Measurements from ENCODE around the gene CTNNA1.
"Not testable (repeated sequence)": the region's sequence is repeated elsewhere in the genome, so short reads cannot be mapped to it uniquely, and the experiment has no call there.

Gene CTNNA1

DNA sequence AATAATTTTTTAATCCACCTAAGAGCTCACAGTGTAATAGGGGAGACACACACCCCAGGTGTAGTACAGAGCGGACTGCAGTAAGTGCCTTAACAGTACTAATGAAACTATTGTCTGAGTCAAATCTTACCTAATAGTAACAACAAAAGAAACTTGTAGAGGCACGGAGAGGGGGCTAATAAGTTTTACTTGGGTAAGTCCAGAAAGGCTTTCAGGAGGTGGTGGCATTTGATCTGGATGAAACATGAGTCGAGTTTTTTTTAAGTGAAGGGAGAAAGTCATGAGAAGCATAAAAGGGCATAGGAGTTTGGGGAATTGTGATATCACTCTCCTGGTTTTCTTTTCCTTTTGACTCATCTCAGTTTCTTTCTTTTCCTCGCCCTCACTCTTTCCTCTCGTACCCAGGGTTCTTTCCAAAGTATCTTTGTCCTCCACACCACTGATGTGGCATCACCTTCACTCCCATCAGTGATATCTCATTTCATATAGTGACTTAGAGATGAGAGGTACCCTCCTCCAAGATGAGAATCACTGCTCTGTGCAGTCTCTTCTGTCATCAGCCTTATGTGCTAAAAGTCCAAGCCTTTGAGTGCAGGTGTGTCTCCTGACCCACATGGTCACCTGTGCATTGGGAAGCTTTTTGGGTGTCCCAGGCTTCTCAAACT, 2.0 kb downstream of the CTNNA1 start:
- Histone ChIP-seq H3K4me3 (ENCODE audit: low read length) (no peak overlapping the region), H3K27ac (ENCODE audit: low read length) (no peak overlapping the region), H3K36me3 (ENCODE audit: control insufficient read depth, insufficient read depth, low read length) (peaks cover 9% of the 10 kb centered on the region; the same call in 1 of the 2 replicates), H3K4me1 (ENCODE audit: control insufficient read depth, insufficient read depth, low read length) (0 out of 2 replicates have a peak, but pooled peaks cover 3% of the 10 kb centered on the region), H3K27me3 (ENCODE audit: control insufficient read depth, insufficient read depth, low read length) (no peaks in the 10 kb centered on the region), H3K9me3 (ENCODE audit: control insufficient read depth, insufficient read depth, low read length) (no peaks in the 10 kb centered on the region)
- DNase-seq (ENCODE audit: low read depth, low spot score), result no peak
- WGBS (ENCODE audit: insufficient coverage, insufficient read length), result no CpG with 5 or more reads among the region's 5 CpGs

DNA sequence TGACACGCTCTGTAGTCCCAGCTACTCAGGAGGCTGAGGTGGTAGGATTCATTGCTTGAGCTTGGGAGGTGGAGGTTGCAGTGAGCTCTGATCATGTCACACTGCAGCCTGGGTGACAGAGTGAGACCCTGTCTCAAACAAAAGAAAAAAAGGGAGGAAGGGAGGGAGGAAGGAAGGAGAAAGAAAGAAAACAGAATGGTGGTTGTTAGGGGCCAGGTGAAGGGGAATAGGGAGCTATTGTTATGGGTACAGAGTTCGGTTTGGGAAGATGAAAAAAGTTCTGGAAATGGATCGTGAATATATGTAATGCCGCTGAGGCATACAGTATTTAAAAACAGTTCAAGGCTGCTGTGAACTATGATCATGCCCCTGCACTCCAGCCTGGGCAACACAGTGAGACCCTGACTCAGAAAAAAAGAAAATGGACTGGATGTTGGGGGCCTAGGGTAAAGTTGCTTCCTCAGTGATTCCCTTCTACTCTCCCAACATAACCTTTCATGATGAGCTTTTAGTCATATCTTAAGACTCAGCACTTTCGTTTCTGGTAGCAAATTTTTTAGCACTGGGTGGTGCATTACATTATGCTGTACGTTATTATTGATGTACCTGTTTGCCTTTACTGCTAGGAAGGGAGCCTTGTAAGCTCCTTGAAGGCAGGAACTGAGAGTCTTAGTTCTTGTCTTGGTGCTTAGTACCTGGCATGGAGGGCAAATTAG, 4.0 kb downstream of the CTNNA1 start:
- no peak overlapping the region for H3K27ac ChIP-seq (ENCODE audit: low read length)
- H3K9me3 ChIP-seq (ENCODE audit: control insufficient read depth, insufficient read depth, low read length), result no peaks in the 10 kb centered on the region
- DNase-seq (ENCODE audit: low read depth, low spot score), result no peak
- no peaks in the 10 kb centered on the region for H3K4me1 ChIP-seq (ENCODE audit: control insufficient read depth, insufficient read depth, low read length)
- WGBS (ENCODE audit: insufficient coverage, insufficient read length), result 100% methylated on average over 2 of the region's 6 CpGs
- H3K4me3 ChIP-seq (ENCODE audit: low read length), result no peak overlapping the region
- H3K36me3 ChIP-seq (ENCODE audit: control insufficient read depth, insufficient read depth, low read length), result peaks cover 9% of the 10 kb centered on the region; the same call in 1 of the 2 replicates
- H3K27me3 ChIP-seq (ENCODE audit: control insufficient read depth, insufficient read depth, low read length), result no peaks in the 10 kb centered on the region

DNA sequence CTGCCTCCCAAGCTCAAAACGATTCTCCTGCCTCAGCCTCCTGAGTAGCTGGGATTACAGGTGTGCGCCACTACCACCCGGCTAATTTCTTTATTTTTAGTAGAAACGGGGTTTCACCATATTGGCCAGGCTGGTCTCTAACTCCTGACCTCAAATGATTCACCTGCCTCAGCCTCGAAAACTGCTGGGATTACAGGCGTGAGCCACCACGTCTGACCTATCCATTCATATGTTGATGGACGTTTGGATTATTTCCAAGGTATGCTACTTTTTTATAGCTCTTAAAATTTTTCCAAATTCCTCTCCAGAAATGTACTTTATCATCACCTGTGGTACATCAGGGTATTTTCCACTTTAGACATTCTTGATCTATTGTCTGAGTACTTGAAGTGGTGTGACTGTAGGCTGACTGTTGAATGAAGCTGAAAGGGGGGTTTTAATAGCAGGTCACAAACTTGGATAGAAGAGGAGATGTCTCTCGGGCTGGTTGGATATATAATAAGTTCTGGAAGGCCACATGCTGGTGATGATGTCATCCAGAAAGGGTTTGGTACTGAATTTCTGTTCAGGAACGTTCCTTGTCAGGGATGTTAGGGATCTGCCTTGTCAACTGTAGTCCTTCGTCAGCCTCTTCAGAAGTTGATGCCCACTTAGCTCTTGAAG, 7.4 kb downstream of the CTNNA1 start:
- Histone ChIP-seq H3K4me3 (ENCODE audit: low read length) (no peak overlapping the region), H3K36me3 (ENCODE audit: control insufficient read depth, insufficient read depth, low read length) (peaks cover 6% of the 10 kb centered on the region; the same call in 1 of the 2 replicates), H3K27ac (ENCODE audit: low read length) (no peak overlapping the region), H3K4me1 (ENCODE audit: control insufficient read depth, insufficient read depth, low read length) (no peaks in the 10 kb centered on the region), H3K27me3 (ENCODE audit: control insufficient read depth, insufficient read depth, low read length) (no peaks in the 10 kb centered on the region), H3K9me3 (ENCODE audit: control insufficient read depth, insufficient read depth, low read length) (no peaks in the 10 kb centered on the region)
- DNase-seq (ENCODE audit: low read depth, low spot score), result no peak
- no CpG with 5 or more reads among the region's 11 CpGs for WGBS (ENCODE audit: insufficient coverage, insufficient read length)

DNA sequence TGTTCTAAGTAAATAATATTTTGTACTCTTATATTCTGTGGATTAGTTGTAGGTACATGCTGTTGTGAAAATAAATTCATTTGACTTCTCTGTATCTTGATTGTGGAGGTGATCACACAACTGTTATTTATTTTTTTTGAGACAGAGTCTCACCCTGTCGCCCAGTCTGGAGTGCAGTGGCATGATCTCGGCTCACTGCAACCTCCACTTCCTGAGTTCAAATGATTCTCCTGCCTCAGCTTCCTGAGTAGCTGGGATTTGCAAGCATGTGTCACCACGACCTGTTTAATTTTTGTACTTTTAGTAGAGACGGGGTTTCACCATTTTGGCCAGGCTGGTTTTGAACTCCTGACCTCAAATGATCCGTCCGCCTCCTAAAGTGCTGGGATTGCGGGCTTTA, 7.9 kb downstream of the CTNNA1 start:
- not testable (repeated sequence) for DNase-seq (ENCODE audit: low read depth, low spot score); H3K4me3 ChIP-seq (ENCODE audit: low read length); H3K27me3 ChIP-seq (ENCODE audit: control insufficient read depth, insufficient read depth, low read length); H3K36me3 ChIP-seq (ENCODE audit: control insufficient read depth, insufficient read depth, low read length); H3K9me3 ChIP-seq (ENCODE audit: control insufficient read depth, insufficient read depth, low read length); H3K27ac ChIP-seq (ENCODE audit: low read length); H3K4me1 ChIP-seq (ENCODE audit: control insufficient read depth, insufficient read depth, low read length)
- no CpG with 5 or more reads among the region's 7 CpGs for WGBS (ENCODE audit: insufficient coverage, insufficient read length)

DNA sequence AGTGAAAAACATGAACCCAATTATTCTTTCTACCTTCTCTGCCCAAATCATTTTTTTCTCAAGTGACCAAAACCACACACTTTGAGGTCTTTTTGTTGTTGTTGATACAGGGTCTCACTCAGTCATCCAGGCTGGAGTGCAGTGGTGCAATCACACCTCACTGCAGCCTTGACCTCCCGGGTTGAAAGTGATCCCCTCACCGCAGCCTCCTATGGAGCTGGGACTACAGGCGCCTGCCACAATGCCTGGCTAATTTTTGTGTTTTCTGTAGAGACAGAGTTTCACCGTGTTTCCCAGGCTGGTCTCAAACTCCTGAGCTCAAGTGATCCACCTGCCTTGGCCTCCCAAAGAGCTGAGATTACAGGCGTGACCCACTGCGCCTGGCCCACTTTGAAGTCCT, 8.4 kb downstream of the CTNNA1 start:
- not testable (repeated sequence) for H3K4me3 ChIP-seq (ENCODE audit: low read length); H3K9me3 ChIP-seq (ENCODE audit: control insufficient read depth, insufficient read depth, low read length); H3K27ac ChIP-seq (ENCODE audit: low read length); H3K27me3 ChIP-seq (ENCODE audit: control insufficient read depth, insufficient read depth, low read length); H3K4me1 ChIP-seq (ENCODE audit: control insufficient read depth, insufficient read depth, low read length); H3K36me3 ChIP-seq (ENCODE audit: control insufficient read depth, insufficient read depth, low read length); DNase-seq (ENCODE audit: low read depth, low spot score)
- no CpG with 5 or more reads among the region's 6 CpGs for WGBS (ENCODE audit: insufficient coverage, insufficient read length)

DNA sequence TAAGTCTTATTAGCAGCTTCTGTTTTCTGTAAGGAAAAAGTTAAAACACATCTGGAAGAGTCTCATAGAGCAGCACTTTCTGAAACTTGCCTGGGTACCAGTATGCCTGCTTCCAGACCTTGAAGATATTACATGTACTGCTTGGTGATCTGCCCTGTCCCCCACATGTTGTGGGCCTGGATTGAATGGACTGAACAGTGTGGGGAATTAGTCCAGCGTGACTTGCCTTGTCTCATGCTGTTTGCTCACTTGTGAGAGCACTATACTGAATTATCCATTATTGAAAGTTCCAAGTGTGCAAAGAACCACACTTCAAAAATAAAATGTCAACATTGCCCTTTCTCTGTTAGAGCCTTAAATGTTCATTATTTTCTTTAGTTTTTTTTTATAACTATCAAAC, 8.9 kb downstream of the CTNNA1 start:
- no peak overlapping the region for H3K27ac ChIP-seq (ENCODE audit: low read length)
- peaks cover 2% of the 10 kb centered on the region; the same call in 1 of the 2 replicates for H3K4me1 ChIP-seq (ENCODE audit: control insufficient read depth, insufficient read depth, low read length)
- no peak for DNase-seq (ENCODE audit: low read depth, low spot score)
- no peaks in the 10 kb centered on the region for H3K27me3 ChIP-seq (ENCODE audit: control insufficient read depth, insufficient read depth, low read length)
- no peaks in the 10 kb centered on the region for H3K9me3 ChIP-seq (ENCODE audit: control insufficient read depth, insufficient read depth, low read length)
- no CpG with 5 or more reads among the region's 1 CpG for WGBS (ENCODE audit: insufficient coverage, insufficient read length)
- peaks cover 4% of the 10 kb centered on the region; the same call in 1 of the 2 replicates for H3K36me3 ChIP-seq (ENCODE audit: control insufficient read depth, insufficient read depth, low read length)
- H3K4me3 ChIP-seq (ENCODE audit: low read length), result no peak overlapping the region

DNA sequence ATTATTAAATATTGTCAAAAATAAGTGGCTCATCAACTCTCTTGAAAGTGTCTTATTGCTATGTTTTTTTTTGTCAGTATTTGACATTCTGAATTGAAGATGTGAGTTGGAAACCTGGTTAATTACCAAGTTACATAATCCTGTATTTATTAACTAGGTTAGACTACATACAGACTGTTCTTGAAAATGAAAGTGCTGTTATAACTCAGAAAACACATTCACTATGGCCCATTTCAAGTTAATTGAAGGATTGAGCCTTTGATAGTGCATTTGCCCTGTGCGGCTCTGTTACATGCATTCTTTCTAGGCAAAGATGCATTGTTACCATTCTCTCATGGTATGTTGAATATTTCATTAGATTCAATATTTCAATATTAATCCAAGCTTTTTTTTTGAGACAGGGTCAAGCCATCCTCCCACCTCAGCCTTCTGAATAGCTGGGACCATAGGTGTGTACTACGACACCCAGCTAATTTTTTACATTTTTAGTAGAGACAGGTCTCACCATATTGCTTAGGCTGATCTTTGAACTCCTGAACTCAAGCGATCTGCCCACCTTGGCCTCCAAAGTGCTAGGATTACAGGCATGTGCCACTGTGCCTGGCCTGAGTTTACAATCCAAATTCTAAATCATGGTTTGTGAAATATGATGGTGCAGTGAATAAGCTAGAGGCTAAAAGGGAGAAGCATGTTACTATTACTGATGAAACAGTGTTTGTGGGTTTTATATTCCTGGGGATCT, 10.0 kb downstream of the CTNNA1 start:
- no peak overlapping the region for H3K27ac ChIP-seq (ENCODE audit: low read length)
- H3K27me3 ChIP-seq (ENCODE audit: control insufficient read depth, insufficient read depth, low read length), result no peaks in the 10 kb centered on the region
- no peaks in the 10 kb centered on the region for H3K9me3 ChIP-seq (ENCODE audit: control insufficient read depth, insufficient read depth, low read length)
- WGBS (ENCODE audit: insufficient coverage, insufficient read length), result no CpG with 5 or more reads among the region's 3 CpGs
- peaks cover 2% of the 10 kb centered on the region; the same call in 1 of the 2 replicates for H3K4me1 ChIP-seq (ENCODE audit: control insufficient read depth, insufficient read depth, low read length)
- no peak for DNase-seq (ENCODE audit: low read depth, low spot score)
- no peaks in the 10 kb centered on the region; the same call in 1 of the 2 replicates for H3K36me3 ChIP-seq (ENCODE audit: control insufficient read depth, insufficient read depth, low read length)
- H3K4me3 ChIP-seq (ENCODE audit: low read length), result no peak overlapping the region

DNA sequence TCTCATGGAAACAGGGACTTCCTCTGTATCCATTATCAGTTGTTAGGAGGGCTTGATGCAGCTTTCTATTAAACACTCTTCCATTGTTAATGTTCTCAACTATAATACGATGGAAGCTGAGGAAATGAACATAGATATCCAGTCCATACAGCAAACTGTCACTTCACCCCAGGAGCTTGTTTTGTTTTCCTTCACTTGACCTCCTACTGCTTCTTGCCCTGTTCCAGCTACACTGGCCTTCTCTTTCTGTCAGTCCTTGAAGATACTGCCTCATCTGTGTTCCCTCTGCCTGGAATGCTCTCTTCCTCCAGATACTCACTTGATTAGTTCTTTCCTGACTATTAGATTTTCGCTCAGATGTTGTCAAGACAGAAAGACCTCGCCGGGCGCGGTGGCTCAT, 17.1 kb downstream of the CTNNA1 start:
- Histone ChIP-seq H3K27me3 (ENCODE audit: control insufficient read depth, insufficient read depth, low read length) (no peaks in the 10 kb centered on the region), H3K36me3 (ENCODE audit: control insufficient read depth, insufficient read depth, low read length) (no peaks in the 10 kb centered on the region), H3K27ac (ENCODE audit: low read length) (no peak overlapping the region), H3K4me3 (ENCODE audit: low read length) (no peak overlapping the region), H3K9me3 (ENCODE audit: control insufficient read depth, insufficient read depth, low read length) (no peaks in the 10 kb centered on the region), H3K4me1 (ENCODE audit: control insufficient read depth, insufficient read depth, low read length) (peaks cover 2% of the 10 kb centered on the region; the same call in 1 of the 2 replicates)
- no CpG with 5 or more reads among the region's 6 CpGs for WGBS (ENCODE audit: insufficient coverage, insufficient read length)
- DNase-seq (ENCODE audit: low read depth, low spot score), result no peak

DNA sequence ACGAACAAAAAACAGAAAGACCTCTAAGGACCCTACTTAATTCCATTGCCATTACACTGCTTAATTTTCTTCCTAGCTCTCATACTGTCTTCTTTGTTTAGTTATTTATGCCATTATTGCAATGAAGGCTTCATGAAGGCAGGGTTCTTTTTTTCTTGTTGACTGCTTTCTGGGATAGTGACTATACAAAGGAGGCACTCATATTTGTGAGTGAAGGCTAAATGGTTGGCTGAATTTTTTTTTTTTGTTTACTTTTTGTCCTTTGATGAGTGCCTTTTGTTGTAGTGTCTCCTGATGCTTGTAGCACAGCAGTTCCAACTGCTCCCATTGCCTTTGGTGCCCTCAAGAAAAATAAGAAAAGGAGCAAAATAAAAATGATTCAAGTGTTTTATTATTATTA, 17.8 kb downstream of the CTNNA1 start:
- H3K4me1 ChIP-seq (ENCODE audit: control insufficient read depth, insufficient read depth, low read length), result peaks cover 2% of the 10 kb centered on the region; the same call in 1 of the 2 replicates
- H3K27ac ChIP-seq (ENCODE audit: low read length), result no peak overlapping the region
- no peaks in the 10 kb centered on the region for H3K27me3 ChIP-seq (ENCODE audit: control insufficient read depth, insufficient read depth, low read length)
- DNase-seq (ENCODE audit: low read depth, low spot score), result no peak
- no CpG with 5 or more reads among the region's 1 CpG for WGBS (ENCODE audit: insufficient coverage, insufficient read length)
- no peaks in the 10 kb centered on the region for H3K36me3 ChIP-seq (ENCODE audit: control insufficient read depth, insufficient read depth, low read length)
- H3K4me3 ChIP-seq (ENCODE audit: low read length), result no peak overlapping the region
- no peaks in the 10 kb centered on the region for H3K9me3 ChIP-seq (ENCODE audit: control insufficient read depth, insufficient read depth, low read length)

DNA sequence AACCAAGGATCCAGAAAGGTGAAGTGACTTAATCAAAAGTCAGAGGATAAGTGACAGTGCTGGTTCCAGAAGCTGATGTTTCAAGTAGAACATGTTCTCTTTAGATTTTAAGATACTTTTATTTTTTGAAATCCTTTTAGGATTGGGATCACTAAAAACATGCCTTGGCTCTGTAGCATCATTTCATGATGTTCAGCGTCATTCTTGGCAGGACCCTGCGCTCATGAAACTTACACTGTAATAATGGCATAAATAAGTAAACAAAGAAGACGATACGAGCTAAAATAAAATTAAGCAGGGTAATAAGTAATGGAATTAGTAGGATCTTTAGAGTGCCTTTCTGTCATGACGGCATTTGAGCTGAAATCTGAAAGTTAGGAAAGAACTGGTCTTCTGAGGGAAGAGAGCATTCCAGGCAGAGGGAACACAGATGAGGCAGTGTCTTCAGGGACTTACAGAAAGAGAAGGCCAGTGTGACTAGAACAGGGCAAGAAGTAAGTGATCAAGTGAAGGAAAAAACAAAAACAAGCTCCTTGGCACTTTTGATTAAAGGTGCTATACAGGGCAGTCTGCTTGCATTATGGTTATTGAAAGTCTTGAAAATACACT, 19.9 kb downstream of the CTNNA1 start:
- H3K27ac ChIP-seq (ENCODE audit: low read length), result no peak overlapping the region
- no peak for DNase-seq (ENCODE audit: low read depth, low spot score)
- H3K4me1 ChIP-seq (ENCODE audit: control insufficient read depth, insufficient read depth, low read length), result no peaks in the 10 kb centered on the region
- H3K27me3 ChIP-seq (ENCODE audit: control insufficient read depth, insufficient read depth, low read length), result no peaks in the 10 kb centered on the region
- no peaks in the 10 kb centered on the region for H3K9me3 ChIP-seq (ENCODE audit: control insufficient read depth, insufficient read depth, low read length)
- no peaks in the 10 kb centered on the region for H3K36me3 ChIP-seq (ENCODE audit: control insufficient read depth, insufficient read depth, low read length)
- H3K4me3 ChIP-seq (ENCODE audit: low read length), result no peak overlapping the region
- WGBS (ENCODE audit: insufficient coverage, insufficient read length), result no CpG with 5 or more reads among the region's 5 CpGs

Data from iPS DF 6.9 (cell line).